Skeletal muscle cell (primary cell): ENCODE data around the gene CRAT.

Source experiments
- DNase-seq: peaks from one replicate; pipeline ENCODE4 v3.0.0-alpha.2; 2010; ENCODE audit warnings: low read depth
- H3K4me3 ChIP-seq: 2 replicates; pipeline ENCODE4 v1.5.1; 2011; ENCODE audit warnings: low read depth, mild to moderate bottlenecking, control low read depth, low read length, moderate library complexity

Gene CRAT

GRCh38 chr9:129110740-129111527, at the start of gene CRAT, which contains the start of gene PTPA:
Gene CRAT (minus strand): TSS chr9:129110793. CDS start chr9:129110509, 284 bp downstream.
Gene PTPA (plus strand): TSS chr9:129111415. CDS start chr9:129111601, 186 bp downstream.
- DNase-seq, result peak; percentile 83
- peak within 1 kb of the TSS; percentile 89 for H3K4me3 ChIP-seq

- no peak overlapping the region for H3K4me3 ChIP-seq
- DNase-seq, result no peak
Observed at GRCh38 chr9:129156163-129156562, 45.6 kb upstream of the CRAT start.

- H3K4me3 ChIP-seq, result no peak overlapping the region
- no peak for DNase-seq
Observed at GRCh38 chr9:129154866-129155477, 44.4 kb upstream of the CRAT start.

- no peak overlapping the region for H3K4me3 ChIP-seq
- DNase-seq, result no peak
Observed at GRCh38 chr9:129151469-129151868, 40.9 kb upstream of the CRAT start.

- DNase-seq, result no peak
- no peak overlapping the region for H3K4me3 ChIP-seq
Observed at GRCh38 chr9:129150672-129151211, 40.1 kb upstream of the CRAT start.

GRCh38 chr9:129150122-129150521, 39.5 kb upstream of the CRAT start:
- no peak for DNase-seq
- H3K4me3 ChIP-seq, result no peak overlapping the region

- no peak for DNase-seq
- H3K4me3 ChIP-seq, result no peak overlapping the region
Observed at GRCh38 chr9:129149442-129149841, 38.8 kb upstream of the CRAT start.

GRCh38 chr9:129148463-129149204, 38.0 kb upstream of the CRAT start:
- H3K4me3 ChIP-seq, result no peak overlapping the region
- no peak for DNase-seq

- no peak for DNase-seq
- H3K4me3 ChIP-seq, result no peak overlapping the region
Observed at GRCh38 chr9:129146441-129146941, 35.9 kb upstream of the CRAT start.

- peak; percentile 96 for DNase-seq
- H3K4me3 ChIP-seq, result no peak overlapping the region
Observed at GRCh38 chr9:129145841-129146292, 35.3 kb upstream of the CRAT start.

- DNase-seq, result no peak
- H3K4me3 ChIP-seq, result no peak overlapping the region
Observed at GRCh38 chr9:129145316-129145715, 34.7 kb upstream of the CRAT start.

GRCh38 chr9:129143031-129143927, 32.7 kb upstream of the CRAT start:
- peak; percentile 74 for DNase-seq
- H3K4me3 ChIP-seq, result peak overlapping the region; percentile 5

GRCh38 chr9:129142138-129142935, 31.7 kb upstream of the CRAT start:
- H3K4me3 ChIP-seq, result peak overlapping the region; percentile 7
- DNase-seq, result no peak

- DNase-seq, result peak; percentile 82
- no peak overlapping the region for H3K4me3 ChIP-seq
Observed at GRCh38 chr9:129141066-129142041, 30.8 kb upstream of the CRAT start.

- peak overlapping the region; percentile 28 for H3K4me3 ChIP-seq
- no peak for DNase-seq
Observed at GRCh38 chr9:129140397-129141065, 29.9 kb upstream of the CRAT start.

GRCh38 chr9:129139993-129140396, 29.4 kb upstream of the CRAT start:
- DNase-seq, result peak; percentile 100
- H3K4me3 ChIP-seq, result peak overlapping the region; percentile 28
